Loucy (cell line): ENCODE data around the gene ENTPD8.

Experiments used
- H2AFZ ChIP-seq: fragments of 200-600 bp; sonication (generic); 2 replicates; pipeline ENCODE4 v1.6.0; 2016; ENCODE audit warnings: antibody characterized with exemption, mild to moderate bottlenecking, low read length, moderate library complexity
- H3F3A ChIP-seq: fragments of 200-600 bp; 2 replicates; pipeline ENCODE4 v1.6.0; 2016; ENCODE audit warnings: antibody characterized with exemption, low read depth, mild to moderate bottlenecking
- H3K27me3 ChIP-seq: fragments of 200-600 bp; sonication (generic); 2 replicates; pipeline ENCODE4 v1.6.1; 2014; ENCODE audit warnings: low read length, mild to moderate bottlenecking; ENCODE audit not compliant: insufficient read depth, poor library complexity, severe bottlenecking
- H3K36me3 ChIP-seq: fragments of 200-600 bp; sonication (generic); 2 replicates; pipeline ENCODE4 v1.6.1; 2016; ENCODE audit warnings: low read length; ENCODE audit not compliant: insufficient read depth
- H3K4me1 ChIP-seq: fragments of 200-600 bp; sonication (generic); 2 replicates; pipeline ENCODE4 v1.5.1; 2014; ENCODE audit warnings: low read length, mild to moderate bottlenecking; ENCODE audit not compliant: insufficient read depth, poor library complexity, severe bottlenecking
- H3K4me2 ChIP-seq: fragments of 200-600 bp; sonication (generic); 2 replicates; pipeline ENCODE4 v1.6.0; 2014; ENCODE audit warnings: antibody characterized with exemption, low read length, low read depth, mild to moderate bottlenecking; ENCODE audit not compliant: poor library complexity, severe bottlenecking
- H3K4me3 ChIP-seq: fragments of 200-600 bp; sonication (generic); 2 replicates; pipeline ENCODE4 v1.5.1; 2014; ENCODE audit warnings: low read length, mild to moderate bottlenecking, mixed read lengths; ENCODE audit not compliant: poor library complexity, severe bottlenecking
- H3K79me2 ChIP-seq: fragments of 200-600 bp; sonication (generic); 2 replicates; pipeline ENCODE4 v1.6.1; 2014; ENCODE audit warnings: low read length; ENCODE audit not compliant: insufficient read depth
- H3K9ac ChIP-seq: fragments of 200-600 bp; sonication (generic); 2 replicates; pipeline ENCODE4 v1.6.0; 2014; ENCODE audit warnings: mild to moderate bottlenecking, low read depth, low read length, moderate library complexity; ENCODE audit not compliant: poor library complexity, severe bottlenecking
- H3K9me2 ChIP-seq: fragments of 200-600 bp; sonication (generic); replicated peaks from 2 replicates; pipeline ENCODE4 v1.6.1; 2016; ENCODE audit warnings: low read depth, low read length, mixed read lengths
- H3K9me3 ChIP-seq: fragments of 200-600 bp; sonication (generic); 2 replicates; pipeline ENCODE4 v1.6.1; 2014; ENCODE audit warnings: mild to moderate bottlenecking, antibody characterized with exemption, low read length, low read depth; ENCODE audit not compliant: insufficient read depth
- H4K20me1 ChIP-seq: fragments of 200-600 bp; sonication (generic); 2 replicates; pipeline ENCODE4 v1.6.0; 2014; ENCODE audit warnings: antibody characterized with exemption, low read length, mild to moderate bottlenecking; ENCODE audit not compliant: insufficient read depth, poor library complexity, severe bottlenecking
- CTCF ChIP-seq: fragments of 200-600 bp; sonication (generic); conservative IDR thresholded peaks from 2 replicates; pipeline ENCODE4 v1.5.1; 2014; ENCODE audit warnings: mild to moderate bottlenecking, antibody characterized with exemption, low read length
- EZH2phosphoT487 ChIP-seq: fragments of 200-600 bp; IDR thresholded peaks from 2 replicates; pipeline ENCODE4 v1.6.1; 2018; ENCODE audit warnings: antibody characterized with exemption, mild to moderate bottlenecking, moderate library complexity, borderline replicate concordance

The ENTPD8 gene

GRCh38 chr9:137404961-137405567, 36.1 kb downstream of the ENTPD8 start:
- no peak for TF ChIP-seq CTCF
- no peak for TF ChIP-seq EZH2phosphoT487
- Histone ChIP-seq H3K4me3 (no peak overlapping the region), H4K20me1 (no peaks in the 10 kb centered on the region), H2AFZ (no peak overlapping the region), H3K79me2 (no peaks in the 10 kb centered on the region), H3K4me2 (no peak overlapping the region), H3K27me3 (no peaks in the 10 kb centered on the region), H3K4me1 (no peaks in the 10 kb centered on the region), H3K36me3 (no peaks in the 10 kb centered on the region), H3K9me3 (no peaks in the 10 kb centered on the region; the same call in 1 of the 2 replicates), H3K9me2 (no peaks in the 10 kb centered on the region), H3F3A (no peaks in the 10 kb centered on the region), H3K9ac (no peak overlapping the region)

DNA sequence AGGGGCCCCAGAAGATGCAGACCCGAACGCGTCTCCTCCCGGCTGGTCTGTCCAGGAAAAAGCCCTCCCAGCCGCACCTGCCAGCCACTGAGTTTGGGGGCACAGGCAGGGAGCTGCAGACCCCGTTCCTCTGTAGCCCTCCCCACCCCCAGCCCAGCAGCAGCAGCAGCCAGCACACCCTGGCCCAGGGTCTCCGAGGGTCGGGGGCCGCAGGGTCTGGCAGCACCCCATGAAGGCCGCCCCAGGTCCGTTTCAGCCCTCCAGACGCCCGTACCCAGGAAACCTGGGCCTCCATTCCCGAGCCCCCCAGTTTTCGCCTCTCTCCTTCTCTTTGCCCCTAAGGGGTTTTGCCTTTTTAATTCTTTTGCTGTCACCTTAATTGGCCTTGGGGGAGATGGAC, 37.9 kb downstream of the ENTPD8 start:
- Histone ChIP-seq H3K9me3 (no peaks in the 10 kb centered on the region; the same call in 1 of the 2 replicates), H2AFZ (no peak overlapping the region), H3K79me2 (no peaks in the 10 kb centered on the region), H3K9ac (no peak overlapping the region), H3K4me1 (no peaks in the 10 kb centered on the region), H3K4me2 (no peak overlapping the region), H3K36me3 (no peaks in the 10 kb centered on the region), H3K9me2 (no peaks in the 10 kb centered on the region), H3K27me3 (no peaks in the 10 kb centered on the region), H4K20me1 (no peaks in the 10 kb centered on the region), H3F3A (no peaks in the 10 kb centered on the region), H3K4me3 (no peak overlapping the region)
- no peak for TF ChIP-seq EZH2phosphoT487
- no peak for TF ChIP-seq CTCF

DNA sequence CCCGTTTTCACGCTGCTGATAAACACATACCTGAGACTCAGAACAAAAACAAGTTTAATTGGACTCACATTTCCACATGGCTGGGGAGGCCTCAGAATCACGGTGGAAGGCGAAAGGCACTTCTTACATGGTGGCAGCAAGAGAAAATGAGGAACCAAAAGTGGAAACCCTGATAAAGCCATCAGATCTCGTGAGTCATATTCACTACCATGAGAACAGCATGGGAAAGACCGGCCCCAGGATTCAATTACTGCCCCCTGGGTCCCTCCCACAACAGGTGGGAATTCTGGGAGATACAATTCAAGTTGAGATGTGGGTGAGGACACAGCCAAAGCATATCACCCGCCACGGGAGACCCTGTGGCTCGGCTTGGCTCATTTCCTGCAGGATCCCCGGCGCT, 38.4 kb downstream of the ENTPD8 start:
- no peaks in the 10 kb centered on the region for H3K36me3 ChIP-seq
- no peaks in the 10 kb centered on the region for H4K20me1 ChIP-seq
- no peak overlapping the region for H2AFZ ChIP-seq
- H3F3A ChIP-seq: no peaks in the 10 kb centered on the region
- H3K4me2 ChIP-seq: no peak overlapping the region
- no peaks in the 10 kb centered on the region for H3K4me1 ChIP-seq
- TF ChIP-seq CTCF: no peak
- no peak for TF ChIP-seq EZH2phosphoT487
- H3K4me3 ChIP-seq: no peak overlapping the region
- H3K9me2 ChIP-seq: no peaks in the 10 kb centered on the region
- H3K79me2 ChIP-seq: no peaks in the 10 kb centered on the region
- no peak overlapping the region for H3K9ac ChIP-seq
- no peaks in the 10 kb centered on the region for H3K27me3 ChIP-seq
- no peaks in the 10 kb centered on the region; the same call in 1 of the 2 replicates for H3K9me3 ChIP-seq
